Lower leg skin (tissue), 3 donors: ENCODE measurements around the gene CDR2L.

Experiments used
- POLR2A ChIP-seq, 2 donors: fragments of 450-650 bp; IDR thresholded peaks; one replicate each; pipeline ENCODE4 v1.6.1; 2016 to 2017; ENCODE audit warnings: antibody characterized with exemption in 2 of 2, mild to moderate bottlenecking in 1 of 2, moderate library complexity in 1 of 2
- TF ChIP-seq, protein P1 (sequence below), 3 donors: fragments of 450-650 bp; IDR thresholded peaks; one replicate each; pipeline ENCODE4 v1.5.1; 2016; ENCODE audit warnings: antibody characterized with exemption in 3 of 3, mild to moderate bottlenecking in 3 of 3, moderate library complexity in 2 of 3

GRCh38 chr17:75048249-75048878 lies 60.9 kb downstream of the CDR2L start:
- TF ChIP-seq, protein P1, sequence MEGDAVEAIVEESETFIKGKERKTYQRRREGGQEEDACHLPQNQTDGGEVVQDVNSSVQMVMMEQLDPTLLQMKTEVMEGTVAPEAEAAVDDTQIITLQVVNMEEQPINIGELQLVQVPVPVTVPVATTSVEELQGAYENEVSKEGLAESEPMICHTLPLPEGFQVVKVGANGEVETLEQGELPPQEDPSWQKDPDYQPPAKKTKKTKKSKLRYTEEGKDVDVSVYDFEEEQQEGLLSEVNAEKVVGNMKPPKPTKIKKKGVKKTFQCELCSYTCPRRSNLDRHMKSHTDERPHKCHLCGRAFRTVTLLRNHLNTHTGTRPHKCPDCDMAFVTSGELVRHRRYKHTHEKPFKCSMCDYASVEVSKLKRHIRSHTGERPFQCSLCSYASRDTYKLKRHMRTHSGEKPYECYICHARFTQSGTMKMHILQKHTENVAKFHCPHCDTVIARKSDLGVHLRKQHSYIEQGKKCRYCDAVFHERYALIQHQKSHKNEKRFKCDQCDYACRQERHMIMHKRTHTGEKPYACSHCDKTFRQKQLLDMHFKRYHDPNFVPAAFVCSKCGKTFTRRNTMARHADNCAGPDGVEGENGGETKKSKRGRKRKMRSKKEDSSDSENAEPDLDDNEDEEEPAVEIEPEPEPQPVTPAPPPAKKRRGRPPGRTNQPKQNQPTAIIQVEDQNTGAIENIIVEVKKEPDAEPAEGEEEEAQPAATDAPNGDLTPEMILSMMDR (IDR thresholded peaks at IDR 0.05), result no peak
- no peak for TF ChIP-seq POLR2A (IDR thresholded peaks at IDR 0.05)
